K562 (cell line): ENCODE data around the gene SLC15A3. TPM values are rescaled to one million over a fixed set of nuclear protein-coding genes. Genes with fewer than 3 reads are reported as not detected.

Source experiments
- ATAC-seq: fragments of 200-7000 bp; cut with Tn5 transposase; 3 replicates; pipeline ENCODE4 v1.9.1; 2020; ENCODE audit warnings: moderate library complexity
- BruUV-seq: library from RNA; stranded (reverse); fragments of 400-500 nt; replicated peaks from 2 replicates; lab custom pipeline; 2021; lab: Mats Ljungman, UMichigan
- CTCF ChIA-PET: fragments of 300-600 bp; formaldehyde crosslinking; extraction: SDS; loops from one replicate; lab custom pipeline; 2021; ENCODE audit warnings: low intra/inter-chr PET ratio; lab: Yijun Ruan, JAX
- POLR2A ChIA-PET: fragments of 300-600, 350-650 bp; sonication (Branson Sonifier 250); formaldehyde crosslinking; extraction: SDS; loops from one replicate; lab custom pipeline; 2021; ENCODE audit warnings: antibody characterized with exemption, inconsistent platforms; lab: Yijun Ruan, JAX
- DNase-seq, 4 experiments: peaks; one replicate each; pipeline versions ENCODE4 v3.0.0 to v3.0.0-alpha.2; 2011 to 2018; ENCODE audit warnings: low spot score in 3 of 4, mixed read lengths in 3 of 4; ENCODE audit errors: extremely low read depth in 1 of 4
- FAIRE-seq: peaks from 2 replicates; lab custom pipeline; 2011; peaks lifted over from hg19 to GRCh38; lab: Jason Lieb, UNC
- H2AFZ ChIP-seq: 2 replicates; pipeline ENCODE4 v1.6.0; 2011; ENCODE audit warnings: low read depth, low read length, control low read depth, inconsistent platforms
- H3K27ac ChIP-seq: fragments of 200-600 bp; 3 replicates; pipeline ENCODE4 v1.8.0; 2011; ENCODE audit warnings: low read depth, mild to moderate bottlenecking, control low read depth, inconsistent platforms, low read length, moderate library complexity, mixed read lengths; ENCODE audit errors: extremely low read depth
- H3K27me3 ChIP-seq, 2 experiments: fragments of 300-600 bp in 1 of 2; 2 replicates in 1 of 2; 3 replicates in 1 of 2; pipeline versions ENCODE4 v1.6.0 to v1.8.0; 2011; ENCODE audit warnings: inconsistent platforms in 2 of 2, low read length in 2 of 2, mild to moderate bottlenecking in 1 of 2, mixed read lengths in 1 of 2, moderate library complexity in 1 of 2; ENCODE audit not compliant: control insufficient read depth in 2 of 2, insufficient read depth in 2 of 2
- H3K36me3 ChIP-seq: fragments of 300-600 bp; 3 replicates; pipeline ENCODE4 v1.8.0; 2011; ENCODE audit warnings: mild to moderate bottlenecking, low read length, inconsistent platforms; ENCODE audit not compliant: control insufficient read depth, insufficient read depth
- H3K4me1 ChIP-seq, 2 experiments: fragments of 200-600 bp in 1 of 2; replicated peaks in 1 of 2; 2 replicates in 1 of 2; 3 replicates in 1 of 2; pipeline versions ENCODE4 v1.5.1 to v1.8.0; 2011; ENCODE audit warnings: inconsistent platforms in 2 of 2, low read length in 2 of 2, mild to moderate bottlenecking in 1 of 2, mixed read lengths in 1 of 2, moderate library complexity in 1 of 2; ENCODE audit not compliant: control insufficient read depth in 2 of 2, insufficient read depth in 2 of 2
- H3K4me2 ChIP-seq: 2 replicates; pipeline ENCODE4 v1.6.1; 2011; ENCODE audit warnings: low read length, control low read depth, inconsistent platforms, mixed read lengths; ENCODE audit not compliant: insufficient read depth
- H3K4me3 ChIP-seq: fragments of 200-600 bp; sonication (generic), shearing (Covaris generic); 2 replicates; pipeline ENCODE4 v1.5.1; 2016; ENCODE audit warnings: control low read depth, inconsistent platforms
- H3K79me2 ChIP-seq: fragments of 200-600 bp; 3 replicates; pipeline ENCODE4 v1.8.0; 2011; ENCODE audit warnings: low read length, inconsistent platforms; ENCODE audit not compliant: control insufficient read depth, insufficient read depth
- H3K9ac ChIP-seq, 2 experiments: 2 replicates each; pipeline versions ENCODE4 v1.6.0 to v1.6.1; 2011; ENCODE audit warnings: low read depth in 2 of 2, low read length in 2 of 2, control low read depth in 1 of 2, inconsistent platforms in 1 of 2, mild to moderate bottlenecking in 1 of 2, mixed read lengths in 1 of 2; ENCODE audit not compliant: insufficient read depth in 1 of 2
- H3K9me1 ChIP-seq: one replicate; pipeline ENCODE4 v1.6.0; 2011; ENCODE audit warnings: inconsistent platforms, mild to moderate bottlenecking, low read length, moderate library complexity; ENCODE audit not compliant: control insufficient read depth, insufficient read depth
- H3K9me3 ChIP-seq: replicated peaks from 2 replicates; pipeline ENCODE4 v1.5.1; 2011; ENCODE audit warnings: low read depth, low read length, inconsistent platforms; ENCODE audit not compliant: control insufficient read depth, insufficient read depth
- H4K20me1 ChIP-seq: replicated peaks from 2 replicates; pipeline ENCODE4 v1.6.1; 2011; ENCODE audit warnings: low read length, inconsistent platforms, mixed read lengths; ENCODE audit not compliant: control insufficient read depth, insufficient read depth
- ASH1L ChIP-seq: fragments of 450-650 bp; IDR thresholded peaks from 2 replicates; pipeline ENCODE4 v1.6.1; 2018; ENCODE audit warnings: borderline replicate concordance, mild to moderate bottlenecking, low read depth; ENCODE audit not compliant: partially characterized antibody
- GTF2B ChIP-seq: IDR thresholded peaks from 2 replicates; pipeline ENCODE4 v1.6.1; 2011; ENCODE audit not compliant: insufficient read length; ENCODE audit errors: extremely low read depth
- HEY1 ChIP-seq: fragments of 250-450 bp; sonication (Bioruptor Pico); IDR thresholded peaks from 2 replicates; pipeline ENCODE4 v1.5.0; 2020; ENCODE audit warnings: mild to moderate bottlenecking, moderate library complexity, borderline replicate concordance
- PHTF2 ChIP-seq: fragments of 250-450 bp; sonication (Bioruptor Pico); IDR thresholded peaks from 2 replicates; pipeline ENCODE4 v1.5.0; 2021; ENCODE audit warnings: mild to moderate bottlenecking
- RBM14 ChIP-seq: fragments of 200-400 bp; formaldehyde crosslinking; IDR thresholded peaks from 2 replicates; pipeline ENCODE4 v1.6.1; 2018; ENCODE audit warnings: low read depth, mild to moderate bottlenecking, low read length, moderate library complexity, borderline replicate concordance; ENCODE audit not compliant: insufficient read depth
- RBM17 ChIP-seq: fragments of 200-400 bp; formaldehyde crosslinking; IDR thresholded peaks from 2 replicates; pipeline ENCODE4 v1.6.1; 2017; ENCODE audit warnings: low read depth, mild to moderate bottlenecking, low read length, borderline replicate concordance
- USF1 ChIP-seq: sonication (generic); formaldehyde crosslinking; IDR thresholded peaks from 2 replicates; pipeline ENCODE4 v1.9.0; 2022; ENCODE audit warnings: mild to moderate bottlenecking, missing genetic modification reagents
- WGBS: fragments of 100-300 bp; shearing (Covaris generic); methylation state at CpG from one replicate; pipeline ENCODE4 v1.1.6; 2016; ENCODE audit warnings: low coverage, mixed read lengths; ENCODE audit not compliant: insufficient coverage; ENCODE audit errors: missing lambda C conversion rate; 5-methylcytosine and 5-hydroxymethylcytosine counted together
- in situ Hi-C: fragments of 300-500 bp; cut with MboI; formaldehyde crosslinking; loops from 4 replicates; pipeline ENCODE4 v1.15.0; 2018; ENCODE audit warnings: inconsistent platforms, mixed read lengths
- intact Hi-C: fragments of 100-400 bp; cut with micrococcal nuclease; formaldehyde crosslinking; loops from 2 replicates; pipeline ENCODE4 v1.14.2; 2022
- polyA plus RNA-seq, 8 experiments: library from polyadenylated mRNA; depleted of rRNA in 4 of 8; stranded (reverse) in 5 of 8; unstranded in 3 of 8; fragments of >200 nt; fragmentation: Nextera tagmentation in 2 of 8; fragmentation: Illumina TruSeq in 1 of 8; extraction: Ambion mirVana in 2 of 8; extraction: Trizol in 1 of 8; gene quantifications; 2 replicates each; pipeline versions ENCODE4 v1.2.1 to v1.2.3, GENCODE V29; 2011 to 2014; ENCODE audit warnings: inconsistent platforms in 1 of 8, missing spikeins in 1 of 8
- total RNA-seq, 7 experiments: library from RNA; depleted of rRNA in 6 of 7; stranded (reverse); fragments of >200 nt in 6 of 7; fragmentation: Illumina TruSeq in 2 of 7; extraction: Trizol in 2 of 7; gene quantifications; 2 replicates each; pipeline versions ENCODE4 v1.2.1 to v1.2.3, GENCODE V29; 2011 to 2021; ENCODE audit warnings: low replicate concordance in 1 of 7

The SLC15A3 gene
- total and polyA plus RNA-seq, 9 of the 15 experiments (the other 6 are each of a cell fraction or from before 2014, with no cell fraction given), result 0.07 to 0.27 TPM; not detected in 7

GRCh38 chr11:60933416-60934123 lies 18.4 kb downstream of the SLC15A3 start:
- CTCF ChIA-PET, result interaction anchor here (0.6 kb wide), 1 partner anchor 20 kb away, joined by 4 read pairs; no protein-coding TSS in a partner anchor
- Histone ChIP-seq H3K9ac (no peak overlapping the region; a peak in 1 of 4 replicates), H4K20me1 (peaks cover 19% of the 10 kb centered on the region; the same call in 1 of the 2 replicates), H3K4me1 (peaks cover 0 to 26% of the 10 kb centered on the region in 2 experiments; a peak in 1 of 5 replicates), H3K4me2 (no peak overlapping the region), H3K27ac (no peak overlapping the region), H3K9me1 (no peaks in the 10 kb centered on the region), H3K27me3 (peaks cover 76 to 94% of the 10 kb centered on the region in 2 experiments), H3K79me2 (no peaks in the 10 kb centered on the region), H3K4me3 (no peak overlapping the region), H3K36me3 (no peaks in the 10 kb centered on the region), H3K9me3 (no peaks in the 10 kb centered on the region), H2AFZ (no peak overlapping the region)
- ATAC-seq (no peak), DNase-seq (no peak), FAIRE-seq (no peak)
- WGBS, result 15% methylated on average over 36 of the region's 37 CpGs
- no TSS peak for BruUV-seq
- intact Hi-C loops, result no loop called here
- POLR2A ChIA-PET, result interaction anchor here (0.7 kb wide), 1 partner anchor 9 kb away, joined by 3 read pairs; no protein-coding TSS in a partner anchor
- in situ Hi-C loops, result no loop called here
- no peak for TF ChIP-seq USF1 (CRISPR knock-in tag)
- TF ChIP-seq RBM14, result no peak
- no peak for TF ChIP-seq RBM17
- TF ChIP-seq ASH1L, result no peak
- no peak for TF ChIP-seq PHTF2
- TF ChIP-seq HEY1 (CRISPR knock-in tag), result no peak
- no peak for TF ChIP-seq GTF2B
